ENCODE data around the gene DMBX1. TPM values are rescaled to one million over a fixed set of nuclear protein-coding genes. Genes with fewer than 3 reads are reported as not detected.

Gene DMBX1
- total and polyA plus RNA-seq, 3 donors from 2014 or later, result 1.1 to 2.0 (median 1.7) TPM

GRCh38 chr1:46522184-46522968 lies 32.7 kb downstream of the DMBX1 start:
- no peaks in the 10 kb centered on the region for H3K27me3 ChIP-seq
- peak; percentile 92 for DNase-seq
- H3K9me3 ChIP-seq, result no peaks in the 10 kb centered on the region
- no peaks in the 10 kb centered on the region for H3K36me3 ChIP-seq (ENCODE audit: low read depth, missing control alignments)
- TF ChIP-seq CTCF (IDR thresholded peaks at IDR 0.05), result no peak
- TF ChIP-seq POLR2A (IDR thresholded peaks at IDR 0.05), result no peak
- H3K4me3 ChIP-seq, result no peak overlapping the region
- 27 to 49% methylated on average over 16 of the region's 16 CpGs for WGBS, 2 donors
- intact Hi-C loops (cut with DNase I; ENCODE audit: low total_unique reads), result loop anchor here (10.0 kb wide), 2 partner anchors 78 to 118 kb away; no protein-coding TSS in a partner anchor
- peaks cover 9% of the 10 kb centered on the region for H3K4me1 ChIP-seq
- H3K27ac ChIP-seq, result no peak overlapping the region

- TF ChIP-seq POLR2A (IDR thresholded peaks at IDR 0.05), result no peak
- TF ChIP-seq CTCF (IDR thresholded peaks at IDR 0.05), result no peak
- Histone ChIP-seq H3K4me3 (no peak overlapping the region), H3K36me3 (ENCODE audit: low read depth, missing control alignments) (no peaks in the 10 kb centered on the region), H3K4me1 (peaks cover 9% of the 10 kb centered on the region), H3K9me3 (no peaks in the 10 kb centered on the region), H3K27ac (no peak overlapping the region), H3K27me3 (no peaks in the 10 kb centered on the region)
- intact Hi-C loops (cut with DNase I; ENCODE audit: low total_unique reads), result loop anchor here (10.0 kb wide), 2 partner anchors 78 to 118 kb away; no protein-coding TSS in a partner anchor
- 51 to 81% methylated on average over 13 of the region's 13 CpGs for WGBS, 2 donors
- no peak for DNase-seq
Observed at GRCh38 chr1:46522969-46523320, 33.3 kb downstream of the DMBX1 start.

GRCh38 chr1:46523496-46524353 lies 34.1 kb downstream of the DMBX1 start:
- Histone ChIP-seq H3K4me3 (no peak overlapping the region), H3K4me1 (peaks cover 9% of the 10 kb centered on the region), H3K36me3 (ENCODE audit: low read depth, missing control alignments) (no peaks in the 10 kb centered on the region), H3K27me3 (no peaks in the 10 kb centered on the region), H3K9me3 (no peaks in the 10 kb centered on the region), H3K27ac (no peak overlapping the region)
- no peak for TF ChIP-seq CTCF (IDR thresholded peaks at IDR 0.05)
- no peak for TF ChIP-seq POLR2A (IDR thresholded peaks at IDR 0.05)
- no peak for DNase-seq
- intact Hi-C loops (cut with DNase I; ENCODE audit: low total_unique reads), result loop anchor here (10.0 kb wide), 2 partner anchors 79 to 119 kb away; no protein-coding TSS in a partner anchor
- 61 to 88% methylated on average over 11 of the region's 11 CpGs for WGBS, 2 donors

- H3K4me3 ChIP-seq, result no peak overlapping the region
- H3K4me1 ChIP-seq, result peaks cover 9% of the 10 kb centered on the region
- no peaks in the 10 kb centered on the region for H3K27me3 ChIP-seq
- intact Hi-C loops (cut with DNase I; ENCODE audit: low total_unique reads), result loop anchor here (10.0 kb wide), 2 partner anchors 80 to 120 kb away; no protein-coding TSS in a partner anchor
- no peak overlapping the region for H3K27ac ChIP-seq
- TF ChIP-seq POLR2A (IDR thresholded peaks at IDR 0.05) (no peak), CTCF (IDR thresholded peaks at IDR 0.05) (no peak)
- DNase-seq, result no peak
- no peaks in the 10 kb centered on the region for H3K9me3 ChIP-seq
- 82 to 92% methylated on average over 5 of the region's 5 CpGs for WGBS, 2 donors
- H3K36me3 ChIP-seq (ENCODE audit: low read depth, missing control alignments), result no peaks in the 10 kb centered on the region
Observed at GRCh38 chr1:46524843-46525242, 35.2 kb downstream of the DMBX1 start.
